Measurements from ENCODE around the gene MAD1L1.
"Not testable (repeated sequence)": the region's sequence is repeated elsewhere in the genome, so short reads cannot be mapped to it uniquely, and the experiment has no call there.

The MAD1L1 gene

DNA sequence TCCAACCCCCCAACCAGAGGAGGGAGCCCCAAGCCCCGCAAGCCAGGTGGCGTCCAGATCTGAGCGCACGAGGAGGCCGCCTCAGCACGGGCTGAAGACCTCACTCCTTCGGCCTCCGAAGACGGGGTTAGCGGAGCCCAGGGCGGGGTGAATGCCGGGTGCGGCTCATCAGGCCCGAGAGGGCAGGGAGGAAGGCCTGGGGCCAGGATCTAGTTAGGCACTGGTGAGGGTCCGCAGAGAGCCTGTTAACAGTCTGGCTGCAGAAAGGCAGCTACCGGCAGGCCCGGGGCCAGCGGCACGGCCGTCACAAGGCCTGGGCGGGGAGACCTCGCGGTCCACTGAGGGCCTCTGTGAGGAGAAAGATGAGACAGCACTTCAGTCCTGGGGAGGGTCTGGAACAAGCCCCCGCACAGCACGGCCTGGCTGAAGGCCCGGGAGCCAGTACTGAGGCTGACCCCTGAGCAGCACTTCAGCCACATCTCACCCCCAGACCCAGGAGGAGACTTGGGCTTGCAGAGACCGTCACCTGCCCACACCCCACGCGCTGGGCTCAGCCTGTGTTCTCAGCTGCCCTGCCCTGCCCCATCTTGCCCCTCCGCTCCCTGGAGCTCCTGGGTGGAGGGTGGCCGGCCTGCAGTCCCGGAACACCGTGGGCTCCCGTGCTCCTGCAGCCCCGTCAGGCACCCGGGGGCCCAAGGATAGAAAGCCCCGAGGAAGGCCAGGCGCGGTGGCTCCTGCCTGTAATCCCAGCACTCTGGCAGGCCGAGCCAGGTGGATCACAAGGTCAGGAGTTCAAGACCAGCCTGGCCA, 369.4 kb downstream of the MAD1L1 start:
- TF ChIP-seq CTCF (IDR thresholded peaks at IDR 0.05; ENCODE audit: low read depth, low read length, missing control alignments): no peak
- H3K4me3 ChIP-seq (replicated peaks; ENCODE audit: low read depth, low read length): no peak overlapping the region
- no peak for DNase-seq (ENCODE audit: extremely low read depth, low read depth)

- no peak for TF ChIP-seq CTCF (IDR thresholded peaks at IDR 0.05; ENCODE audit: low read depth, low read length, missing control alignments)
- no peak for DNase-seq (ENCODE audit: extremely low read depth, low read depth)
- H3K4me3 ChIP-seq (replicated peaks; ENCODE audit: low read depth, low read length): no peak overlapping the region
Measured at GRCh38 chr7:1862560-1862959, 370.2 kb downstream of the MAD1L1 start.

GRCh38 chr7:1861799-1862458, 370.8 kb downstream of the MAD1L1 start:
- no peak for TF ChIP-seq CTCF (IDR thresholded peaks at IDR 0.05; ENCODE audit: low read depth, low read length, missing control alignments)
- DNase-seq (ENCODE audit: extremely low read depth, low read depth): no peak

GRCh38 chr7:1860881-1861798, 371.6 kb downstream of the MAD1L1 start:
- H3K4me3 ChIP-seq (replicated peaks; ENCODE audit: low read depth, low read length); DNase-seq (ENCODE audit: extremely low read depth, low read depth): not testable (repeated sequence)

More at GRCh38 chr7:1861799-1862458, 370.8 kb downstream of the MAD1L1 start:
- no peak overlapping the region for H3K4me3 ChIP-seq (replicated peaks; ENCODE audit: low read depth, low read length)

DNA sequence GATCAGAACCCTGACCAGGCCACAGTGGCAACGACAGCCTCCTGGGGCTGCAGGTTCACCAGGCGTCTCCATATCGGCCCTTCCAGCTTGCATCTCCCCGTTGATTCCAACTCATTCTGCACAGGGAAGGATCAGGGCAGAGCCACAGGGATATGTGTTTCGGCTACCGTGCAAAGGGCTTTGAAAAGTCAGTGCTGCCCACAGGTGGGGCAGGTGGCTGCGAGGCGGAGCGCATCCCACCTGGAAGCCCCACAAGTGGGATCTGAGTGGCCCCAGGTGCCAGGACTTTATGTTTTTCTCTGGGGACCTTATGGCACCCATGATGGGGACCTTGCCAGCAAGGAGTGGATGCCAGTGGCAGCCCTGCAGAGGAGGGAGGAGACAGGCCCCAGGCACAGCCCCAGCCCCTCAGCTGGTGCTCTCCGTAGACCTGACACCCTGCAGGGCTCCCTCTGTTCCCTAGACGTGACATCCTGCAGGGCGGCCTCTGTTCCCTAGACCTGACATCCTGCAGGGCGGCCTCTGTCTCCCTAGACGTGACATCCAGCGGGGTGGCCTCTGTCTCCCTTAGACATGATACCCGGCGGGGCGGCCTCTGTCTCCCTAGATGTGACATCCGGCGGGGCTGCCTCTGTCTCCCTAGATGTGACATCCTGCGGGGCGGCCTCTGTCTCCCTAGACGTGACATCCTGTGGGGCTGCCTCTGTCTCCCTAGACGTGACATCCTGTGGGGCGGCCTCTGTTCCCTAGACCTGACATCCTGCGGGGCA, 373.3 kb downstream of the MAD1L1 start:
- no peak for TF ChIP-seq CTCF (IDR thresholded peaks at IDR 0.05; ENCODE audit: low read depth, low read length, missing control alignments)
- H3K4me3 ChIP-seq (replicated peaks; ENCODE audit: low read depth, low read length): no peak overlapping the region
- no peak for DNase-seq (ENCODE audit: extremely low read depth, low read depth)

DNA sequence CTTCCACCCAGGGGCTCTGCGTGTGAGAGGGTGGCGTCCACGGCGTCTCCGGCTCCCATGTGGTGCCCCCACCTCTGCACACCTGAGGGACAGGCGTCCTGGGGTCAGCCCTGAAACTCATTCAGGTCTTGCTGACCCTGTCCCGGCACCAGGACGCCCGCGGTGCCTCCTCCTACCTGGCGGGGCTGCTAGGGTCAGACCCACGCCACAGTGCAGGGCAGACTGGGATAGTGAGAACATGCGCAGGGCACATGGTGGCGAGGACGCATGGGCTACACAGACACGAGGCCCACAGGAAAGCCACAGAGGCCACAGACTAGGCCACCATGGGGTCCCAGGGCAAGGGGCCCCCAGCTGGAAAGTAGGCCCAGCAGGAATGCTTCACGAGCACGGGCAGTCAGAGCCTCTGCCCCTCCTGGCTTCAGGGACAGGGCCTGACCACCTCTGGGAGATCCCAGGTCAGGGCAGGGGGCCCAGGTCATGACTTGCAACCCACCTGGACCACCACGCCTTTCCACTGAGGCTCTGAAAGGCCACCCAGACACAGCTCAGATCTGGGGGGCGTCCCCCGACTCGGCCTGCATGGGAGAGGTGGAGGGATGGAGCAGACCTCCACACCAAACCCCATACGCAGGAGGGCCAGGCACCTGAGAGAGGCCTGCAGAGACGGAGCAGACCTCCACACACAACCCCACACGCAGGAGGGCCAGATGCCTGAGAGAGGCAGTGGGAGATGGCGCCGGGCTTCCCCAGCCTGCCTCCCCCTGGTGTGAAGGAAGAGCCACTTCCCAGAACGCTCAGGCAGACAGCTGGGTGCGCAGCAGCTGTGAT, 374.1 kb downstream of the MAD1L1 start:
- H3K4me3 ChIP-seq (replicated peaks; ENCODE audit: low read depth, low read length): no peak overlapping the region
- no peak for DNase-seq (ENCODE audit: extremely low read depth, low read depth)
- no peak for TF ChIP-seq CTCF (IDR thresholded peaks at IDR 0.05; ENCODE audit: low read depth, low read length, missing control alignments)

Data from HFF-Myc (cell line).